Measurements from ENCODE around the gene PTPRN2.

GRCh38 chr7:157543276-157543675 is 1044.3 kb downstream of the PTPRN2 start:
- TF ChIP-seq EZH2 (IDR thresholded peaks at IDR 0.05; ENCODE audit: low read length, missing control alignments) (no peak), CTCF (conservative IDR thresholded peaks at IDR 0.05 in 1 of 2, IDR thresholded peaks at IDR 0.05 in 1 of 2; ENCODE audit: low read depth in 1 of 2, low read length in 2 of 2) (no peak)

Measured in fibroblast of lung (primary cell).